Neural progenitor cell (in vitro differentiated cells): ENCODE data around the gene HAL. TPM values are rescaled to one million over a fixed set of nuclear protein-coding genes. Genes with fewer than 3 reads are reported as not detected.

Experiments used
- DNase-seq: peaks from one replicate; pipeline ENCODE4 v3.0.0-alpha.2; 2016; ENCODE audit warnings: low spot score
- H2AFZ ChIP-seq: fragments of 200-600 bp; sonication (generic); replicated peaks from 2 replicates; pipeline ENCODE4 v1.6.1; 2016; ENCODE audit warnings: antibody characterized with exemption
- H3F3A ChIP-seq: fragments of 200-600 bp; sonication (generic); 2 replicates; pipeline ENCODE4 v1.6.1; 2016; ENCODE audit warnings: antibody characterized with exemption, low read depth
- H3K27ac ChIP-seq: fragments of 200-600 bp; sonication (generic); 2 replicates; pipeline ENCODE4 v1.5.1; 2016; ENCODE audit warnings: mild to moderate bottlenecking
- H3K27me3 ChIP-seq: fragments of 200-600 bp; sonication (generic); 2 replicates; pipeline ENCODE4 v1.6.1; 2016; ENCODE audit warnings: mild to moderate bottlenecking, moderate library complexity
- H3K36me3 ChIP-seq: fragments of 200-600 bp; sonication (generic); 2 replicates; pipeline ENCODE4 v1.5.1; 2016
- H3K4me1 ChIP-seq: fragments of 200-600 bp; sonication (generic); 2 replicates; pipeline ENCODE4 v1.6.1; 2016; ENCODE audit warnings: mixed run types
- H3K4me2 ChIP-seq: fragments of 200-600 bp; sonication (generic); 2 replicates; pipeline ENCODE4 v1.6.1; 2016
- H3K4me3 ChIP-seq: fragments of 200-600 bp; sonication (generic); 2 replicates; pipeline ENCODE4 v1.5.1; 2016
- H3K79me2 ChIP-seq: fragments of 200-600 bp; sonication (generic); 2 replicates; pipeline ENCODE4 v1.6.1; 2016; ENCODE audit warnings: low read depth
- H3K9ac ChIP-seq: fragments of 200-600 bp; sonication (generic); 2 replicates; pipeline ENCODE4 v1.6.1; 2016
- H3K9me3 ChIP-seq: fragments of 200-600 bp; sonication (generic); 2 replicates; pipeline ENCODE4 v1.5.1; 2016; ENCODE audit warnings: low read depth
- H4K20me1 ChIP-seq: fragments of 200-600 bp; sonication (generic); 2 replicates; pipeline ENCODE4 v1.6.1; 2016; ENCODE audit warnings: low read depth
- H3K27ac Mint-ChIP-seq: 3 replicates; pipeline ENCODE4 v1.8.0; 2021; ENCODE audit warnings: mixed read lengths
- H3K27me3 Mint-ChIP-seq: 2 replicates; pipeline ENCODE4 v1.8.0; 2022; ENCODE audit warnings: low read depth, mild to moderate bottlenecking, inconsistent platforms, moderate library complexity, mixed read lengths; ENCODE audit not compliant: insufficient read depth
- H3K36me3 Mint-ChIP-seq: 3 replicates; pipeline ENCODE4 v1.8.0; 2021; ENCODE audit warnings: mixed read lengths
- H3K4me1 Mint-ChIP-seq: 3 replicates; pipeline ENCODE4 v1.8.0; 2021; ENCODE audit warnings: mixed read lengths
- H3K4me3 Mint-ChIP-seq: 3 replicates; pipeline ENCODE4 v1.8.0; 2021; ENCODE audit warnings: mild to moderate bottlenecking, moderate library complexity, mixed read lengths
- H3K9me3 Mint-ChIP-seq: 3 replicates; pipeline ENCODE4 v1.8.0; 2020; ENCODE audit warnings: mixed read lengths
- CTCF ChIP-seq: fragments of 200-600 bp; sonication (generic); IDR thresholded peaks from 2 replicates; pipeline ENCODE4 v1.5.1; 2017; ENCODE audit warnings: antibody characterized with exemption, mild to moderate bottlenecking
- EZH2 ChIP-seq: fragments of 200-600 bp; sonication (generic); IDR thresholded peaks from 2 replicates; pipeline ENCODE4 v1.6.1; 2017; ENCODE audit warnings: antibody characterized with exemption, mild to moderate bottlenecking, moderate library complexity
- EZH2phosphoT487 ChIP-seq: fragments of 200-600 bp; sonication (generic); IDR thresholded peaks from 2 replicates; pipeline ENCODE4 v1.6.1; 2017; ENCODE audit warnings: antibody characterized with exemption
- total RNA-seq: library from RNA; depleted of rRNA; stranded (reverse); fragments of >200 nt; gene quantifications from 2 replicates; pipeline ENCODE4 v1.2.3, GENCODE V29; 2015; ENCODE audit warnings: low replicate concordance

The HAL gene
- total RNA-seq, 1 donor from 2014 or later, result 0.06 TPM

- Histone ChIP-seq H3F3A (no peaks in the 10 kb centered on the region), H3K27ac (no peak overlapping the region), H4K20me1 (no peaks in the 10 kb centered on the region), H3K27me3 (no peaks in the 10 kb centered on the region), H3K4me2 (no peak overlapping the region), H3K9me3 (no peaks in the 10 kb centered on the region), H3K4me1 (peaks cover 13% of the 10 kb centered on the region), H3K9ac (no peak overlapping the region), H2AFZ (no peak overlapping the region), H3K4me3 (no peak overlapping the region), H3K79me2 (no peaks in the 10 kb centered on the region), H3K36me3 (no peaks in the 10 kb centered on the region)
- Mint-ChIP-seq H3K27me3 (peaks cover 5% of the 10 kb centered on the region), H3K36me3 (no peaks in the 10 kb centered on the region), H3K4me3 (no peak overlapping the region), H3K4me1 (peaks cover 24% of the 10 kb centered on the region), H3K9me3 (no peaks in the 10 kb centered on the region), H3K27ac (no peak overlapping the region)
- no peak for TF ChIP-seq EZH2
- TF ChIP-seq CTCF, result no peak
- no peak for TF ChIP-seq EZH2phosphoT487
- DNase-seq, result no peak
Observed at GRCh38 chr12:95984682-95985081, 11.5 kb downstream of the HAL start.

GRCh38 chr12:95982602-95983001 lies 13.5 kb downstream of the HAL start:
- no peak for DNase-seq
- H3K36me3 ChIP-seq, result no peaks in the 10 kb centered on the region
- no peak overlapping the region for H2AFZ ChIP-seq
- H3K27me3 ChIP-seq, result no peaks in the 10 kb centered on the region
- no peaks in the 10 kb centered on the region for H3K79me2 ChIP-seq
- no peak overlapping the region for H3K4me3 Mint-ChIP-seq
- H3K4me3 ChIP-seq, result no peak overlapping the region
- no peak overlapping the region for H3K27ac ChIP-seq
- peaks cover 7% of the 10 kb centered on the region for H3K4me1 ChIP-seq
- no peaks in the 10 kb centered on the region for H4K20me1 ChIP-seq
- H3K4me2 ChIP-seq, result no peak overlapping the region
- H3K4me1 Mint-ChIP-seq, result peaks cover 12% of the 10 kb centered on the region
- H3F3A ChIP-seq, result no peaks in the 10 kb centered on the region
- no peaks in the 10 kb centered on the region for H3K36me3 Mint-ChIP-seq
- TF ChIP-seq CTCF (no peak), EZH2phosphoT487 (no peak), EZH2 (no peak)
- H3K9me3 Mint-ChIP-seq, result no peaks in the 10 kb centered on the region
- peaks cover 3% of the 10 kb centered on the region for H3K27me3 Mint-ChIP-seq
- H3K9ac ChIP-seq, result no peak overlapping the region
- no peak overlapping the region for H3K27ac Mint-ChIP-seq
- no peaks in the 10 kb centered on the region for H3K9me3 ChIP-seq

GRCh38 chr12:95980437-95980836 lies 15.7 kb downstream of the HAL start:
- Histone ChIP-seq H3K9me3 (no peaks in the 10 kb centered on the region), H4K20me1 (no peaks in the 10 kb centered on the region), H3K4me2 (no peak overlapping the region), H3K36me3 (no peaks in the 10 kb centered on the region), H2AFZ (no peak overlapping the region), H3K9ac (no peak overlapping the region), H3K27ac (no peak overlapping the region), H3K79me2 (no peaks in the 10 kb centered on the region), H3K27me3 (no peaks in the 10 kb centered on the region), H3K4me3 (no peak overlapping the region), H3F3A (no peaks in the 10 kb centered on the region), H3K4me1 (no peaks in the 10 kb centered on the region)
- Mint-ChIP-seq H3K27me3 (no peaks in the 10 kb centered on the region), H3K4me3 (no peak overlapping the region), H3K36me3 (no peaks in the 10 kb centered on the region), H3K9me3 (no peaks in the 10 kb centered on the region), H3K4me1 (no peaks in the 10 kb centered on the region), H3K27ac (no peak overlapping the region)
- no peak for TF ChIP-seq CTCF
- no peak for TF ChIP-seq EZH2
- TF ChIP-seq EZH2phosphoT487, result no peak
- no peak for DNase-seq
